DND-41 (cell line): ENCODE results near the gene CDPF1.
A peak's percentile ranks its signal among the peaks of the same experiment; 100 is the strongest.
"Not testable (repeated sequence)": the region's sequence is repeated elsewhere in the genome, so short reads cannot be mapped to it uniquely, and the experiment has no call there.

ENCODE experiments used
- ATAC-seq: fragments of 200-7000 bp; cut with Tn5 transposase; 3 replicates; pipeline ENCODE4 v1.9.1; 2021; ENCODE audit warnings: low read depth; ENCODE audit not compliant: insufficient read depth
- DNase-seq: peaks from one replicate; pipeline ENCODE4 v3.0.0-alpha.2; 2020
- H2AFZ ChIP-seq: 2 replicates; pipeline ENCODE4 v1.6.0; 2012; ENCODE audit warnings: low read depth, low read length
- H3K27ac ChIP-seq: 2 replicates; pipeline ENCODE4 v1.5.1; 2012; ENCODE audit warnings: low read length, inconsistent platforms
- H3K27me3 ChIP-seq: fragments of 200-600 bp; sonication (generic); 2 replicates; pipeline ENCODE4 v1.6.0; 2012; ENCODE audit warnings: low read length, mild to moderate bottlenecking, inconsistent platforms; ENCODE audit not compliant: insufficient read depth, poor library complexity
- H3K36me3 ChIP-seq: 2 replicates; pipeline ENCODE4 v1.5.1; 2012; ENCODE audit warnings: low read length, inconsistent platforms; ENCODE audit not compliant: insufficient read depth
- H3K4me1 ChIP-seq: 2 replicates; pipeline ENCODE4 v1.5.1; 2012; ENCODE audit warnings: mild to moderate bottlenecking, low read length; ENCODE audit not compliant: insufficient read depth
- H3K4me2 ChIP-seq: 2 replicates; pipeline ENCODE4 v1.6.0; 2012; ENCODE audit warnings: mild to moderate bottlenecking, moderate library complexity, low read length, inconsistent platforms; ENCODE audit not compliant: insufficient read depth
- H3K4me3 ChIP-seq, 2 experiments: fragments of 200-600 bp in 1 of 2; shearing (Covaris generic) in 1 of 2; 2 replicates each; pipeline ENCODE4 v1.5.1; 2012 to 2016; ENCODE audit warnings: inconsistent platforms in 2 of 2, low read length in 2 of 2, mild to moderate bottlenecking in 2 of 2, low read depth in 1 of 2, moderate library complexity in 1 of 2
- H3K79me2 ChIP-seq: 2 replicates; pipeline ENCODE4 v1.6.0; 2012; ENCODE audit warnings: low read length, inconsistent platforms; ENCODE audit not compliant: insufficient read depth
- H3K9ac ChIP-seq: 2 replicates; pipeline ENCODE4 v1.6.0; 2012; ENCODE audit warnings: low read depth, mild to moderate bottlenecking, inconsistent platforms, low read length, moderate library complexity
- H3K9me3 ChIP-seq: 2 replicates; pipeline ENCODE4 v1.5.1; 2012; ENCODE audit warnings: low read length, moderate library complexity, mild to moderate bottlenecking, inconsistent platforms; ENCODE audit not compliant: insufficient read depth, severe bottlenecking
- H4K20me1 ChIP-seq: 2 replicates; pipeline ENCODE4 v1.6.0; 2012; ENCODE audit warnings: low read length; ENCODE audit not compliant: insufficient read depth
- EZH2 ChIP-seq: IDR thresholded peaks from 3 replicates; pipeline ENCODE4 v1.6.1; 2012; ENCODE audit warnings: borderline replicate concordance, low read depth, mild to moderate bottlenecking, moderate library complexity, low read length, inconsistent platforms; ENCODE audit not compliant: severe bottlenecking
- TF ChIP-seq, protein P1 (sequence below): IDR thresholded peaks from 2 replicates; pipeline ENCODE4 v1.5.1; 2012; ENCODE audit warnings: borderline replicate concordance, low read length, moderate library complexity, mild to moderate bottlenecking; ENCODE audit not compliant: poor library complexity, severe bottlenecking; ENCODE audit errors: extremely low read depth

CDPF1 gene

DNA sequence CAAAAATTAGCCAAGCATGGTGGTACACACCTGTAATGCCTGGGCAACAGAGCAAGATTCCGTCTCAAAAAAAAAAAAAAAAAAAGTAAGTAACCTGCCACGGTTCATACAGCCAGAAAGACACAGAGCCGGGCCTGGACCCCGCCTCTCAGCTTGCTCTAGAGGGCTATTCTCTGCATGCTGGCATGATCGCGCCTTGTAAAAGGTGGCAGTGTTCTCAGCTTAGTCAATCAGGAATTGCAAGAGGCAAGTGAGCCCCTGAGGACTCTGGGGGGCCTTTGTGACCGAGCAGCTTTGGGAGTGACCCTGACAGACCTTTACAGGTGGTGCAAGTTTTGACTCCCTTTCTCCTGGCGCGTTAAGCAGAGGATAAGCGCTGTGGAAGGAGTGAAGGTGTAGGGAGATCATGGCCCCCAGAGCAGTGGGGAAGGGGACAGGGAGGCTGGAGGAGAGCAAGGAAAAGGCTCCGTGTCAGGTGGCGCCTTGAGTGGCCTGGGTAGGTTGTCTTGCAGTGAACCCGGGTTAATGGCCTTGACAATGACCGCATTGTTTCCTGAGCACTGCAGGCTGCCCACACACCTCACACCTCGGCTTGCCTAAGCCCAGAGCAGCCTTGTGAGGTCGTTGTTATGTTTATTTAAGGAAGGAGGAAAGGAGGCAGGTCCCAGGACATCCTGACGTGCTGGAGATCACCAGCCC is 48.9 kb downstream of the CDPF1 start:
- no peak overlapping the region for H3K4me2 ChIP-seq

DNA sequence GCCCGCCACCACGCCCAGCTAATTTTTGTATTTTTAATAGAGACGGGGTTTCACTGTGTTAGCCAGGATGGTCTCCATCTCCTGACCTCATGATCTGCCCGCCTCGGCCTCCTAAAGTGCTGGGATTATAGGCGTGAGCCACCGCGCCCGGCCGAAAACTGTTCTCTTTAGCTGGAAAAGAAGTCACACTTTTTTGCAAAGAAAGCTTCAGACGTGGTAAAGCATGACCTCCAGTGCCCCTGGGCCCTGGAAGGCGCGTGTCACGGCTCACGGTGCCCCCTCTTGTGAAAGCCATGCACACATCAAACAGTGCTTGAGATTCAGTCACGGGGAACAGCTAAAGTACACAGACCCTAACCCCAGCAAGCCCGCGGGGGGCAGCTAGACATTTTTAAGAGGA is 51.3 kb downstream of the CDPF1 start:
- not testable (repeated sequence) for H3K27me3 ChIP-seq, H4K20me1 ChIP-seq, H3K27ac ChIP-seq, H3K4me1 ChIP-seq, H3K4me3 ChIP-seq, ATAC-seq, H3K79me2 ChIP-seq, H3K4me2 ChIP-seq, H3K9me3 ChIP-seq, H3K9ac ChIP-seq, DNase-seq, H2AFZ ChIP-seq
- H3K36me3 ChIP-seq = peaks cover 53% of the 10 kb centered on the region

More for the DNA sequence above, 48.9 kb downstream of the CDPF1 start:
- DNase-seq (no peak), ATAC-seq (no peak)
- Histone ChIP-seq H4K20me1 (no peaks in the 10 kb centered on the region), H3K9me3 (no peaks in the 10 kb centered on the region), H3K79me2 (peaks cover 5% of the 10 kb centered on the region; the same call in 1 of the 2 replicates), H3K36me3 (peaks cover 60% of the 10 kb centered on the region), H3K9ac (no peak overlapping the region), H3K4me1 (no peaks in the 10 kb centered on the region), H3K4me3 (no peak overlapping the region), H3K27me3 (no peaks in the 10 kb centered on the region), H2AFZ (no peak overlapping the region), H3K27ac (no peak overlapping the region)
- TF ChIP-seq, protein P1, sequence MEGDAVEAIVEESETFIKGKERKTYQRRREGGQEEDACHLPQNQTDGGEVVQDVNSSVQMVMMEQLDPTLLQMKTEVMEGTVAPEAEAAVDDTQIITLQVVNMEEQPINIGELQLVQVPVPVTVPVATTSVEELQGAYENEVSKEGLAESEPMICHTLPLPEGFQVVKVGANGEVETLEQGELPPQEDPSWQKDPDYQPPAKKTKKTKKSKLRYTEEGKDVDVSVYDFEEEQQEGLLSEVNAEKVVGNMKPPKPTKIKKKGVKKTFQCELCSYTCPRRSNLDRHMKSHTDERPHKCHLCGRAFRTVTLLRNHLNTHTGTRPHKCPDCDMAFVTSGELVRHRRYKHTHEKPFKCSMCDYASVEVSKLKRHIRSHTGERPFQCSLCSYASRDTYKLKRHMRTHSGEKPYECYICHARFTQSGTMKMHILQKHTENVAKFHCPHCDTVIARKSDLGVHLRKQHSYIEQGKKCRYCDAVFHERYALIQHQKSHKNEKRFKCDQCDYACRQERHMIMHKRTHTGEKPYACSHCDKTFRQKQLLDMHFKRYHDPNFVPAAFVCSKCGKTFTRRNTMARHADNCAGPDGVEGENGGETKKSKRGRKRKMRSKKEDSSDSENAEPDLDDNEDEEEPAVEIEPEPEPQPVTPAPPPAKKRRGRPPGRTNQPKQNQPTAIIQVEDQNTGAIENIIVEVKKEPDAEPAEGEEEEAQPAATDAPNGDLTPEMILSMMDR = no peak
- no peak for TF ChIP-seq EZH2

DNA sequence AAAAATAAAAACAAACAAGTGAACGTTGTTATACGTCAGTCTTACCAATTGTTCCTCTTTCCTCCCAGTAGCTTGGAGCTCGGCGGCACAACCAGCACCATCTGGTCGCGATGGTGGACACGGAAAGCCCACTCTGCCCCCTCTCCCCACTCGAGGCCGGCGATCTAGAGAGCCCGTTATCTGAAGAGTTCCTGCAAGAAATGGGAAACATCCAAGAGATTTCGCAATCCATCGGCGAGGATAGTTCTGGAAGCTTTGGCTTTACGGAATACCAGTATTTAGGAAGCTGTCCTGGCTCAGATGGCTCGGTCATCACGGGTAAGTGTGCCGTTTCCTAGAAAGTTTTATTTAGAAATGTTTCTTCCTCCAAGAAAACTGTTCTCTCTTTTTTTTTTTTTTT is 51.8 kb downstream of the CDPF1 start:
- no peak for ATAC-seq
- no peak overlapping the region for H3K4me2 ChIP-seq
- H4K20me1 ChIP-seq = peaks cover 3% of the 10 kb centered on the region; the same call in 1 of the 2 replicates
- H3K27ac ChIP-seq = no peak overlapping the region
- DNase-seq = no peak
- H3K27me3 ChIP-seq = no peaks in the 10 kb centered on the region
- no peak overlapping the region for H2AFZ ChIP-seq
- TF ChIP-seq, protein P1 = no peak
- TF ChIP-seq EZH2 = no peak
- peaks cover 47% of the 10 kb centered on the region for H3K36me3 ChIP-seq
- H3K9ac ChIP-seq = no peak overlapping the region
- H3K4me1 ChIP-seq = 0 out of 2 replicates have a peak, but pooled peaks cover 3% of the 10 kb centered on the region
- no peak overlapping the region for H3K4me3 ChIP-seq
- H3K9me3 ChIP-seq = no peaks in the 10 kb centered on the region
- H3K79me2 ChIP-seq = peaks cover 8% of the 10 kb centered on the region; the same call in 1 of the 2 replicates

DNA sequence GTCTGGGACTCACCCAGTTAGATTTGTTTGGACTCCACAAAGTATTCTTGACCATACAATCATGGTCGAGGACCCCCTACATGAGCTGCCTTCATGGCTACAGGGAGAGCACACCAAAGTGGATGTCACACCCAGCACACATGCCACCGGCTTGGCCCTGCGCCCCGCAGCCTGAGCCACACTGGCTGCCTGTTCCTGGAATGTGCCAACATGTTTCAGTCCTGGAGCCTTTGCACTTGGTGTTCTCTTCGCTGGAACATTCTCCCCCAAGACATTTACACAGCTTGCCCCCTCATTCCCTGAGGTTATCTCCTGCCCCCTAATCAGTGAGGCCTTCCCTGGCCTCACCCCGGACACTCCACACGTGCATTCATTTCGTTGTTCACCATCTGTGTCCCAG is 53.8 kb downstream of the CDPF1 start:
- Histone ChIP-seq H3K27me3 (no peaks in the 10 kb centered on the region), H3K4me2 (no peak overlapping the region), H3K36me3 (peaks cover 39% of the 10 kb centered on the region), H3K9ac (no peak overlapping the region), H3K79me2 (peaks cover 8% of the 10 kb centered on the region; the same call in 1 of the 2 replicates), H3K4me3 (no peak overlapping the region), H3K4me1 (0 out of 2 replicates have a peak, but pooled peaks cover 3% of the 10 kb centered on the region), H2AFZ (no peak overlapping the region), H3K27ac (peak overlapping the region; percentile 53), H4K20me1 (peaks cover 3% of the 10 kb centered on the region; the same call in 1 of the 2 replicates), H3K9me3 (no peaks in the 10 kb centered on the region)
- DNase-seq (no peak), ATAC-seq (no peak)
- TF ChIP-seq EZH2 = no peak
- TF ChIP-seq, protein P1 = no peak
